HUES64 (cell line): ENCODE results near the gene PTPN21. TPM values are rescaled to one million over a fixed set of nuclear protein-coding genes. Genes with fewer than 3 reads are reported as not detected.

Experiments
- H3K27ac ChIP-seq: 2 replicates; pipeline ENCODE4 v1.7.0; 2013; ENCODE audit warnings: low read depth, low read length, inconsistent platforms
- H3K27me3 ChIP-seq: 2 replicates; pipeline ENCODE4 v1.6.1; 2013; ENCODE audit warnings: mild to moderate bottlenecking, low read length; ENCODE audit not compliant: insufficient read depth
- H3K36me3 ChIP-seq: 2 replicates; pipeline ENCODE4 v1.6.1; 2013; ENCODE audit warnings: mild to moderate bottlenecking, low read length; ENCODE audit not compliant: insufficient read depth
- H3K4me1 ChIP-seq: 2 replicates; pipeline ENCODE4 v1.6.1; 2013; ENCODE audit warnings: mild to moderate bottlenecking, low read length, moderate library complexity; ENCODE audit not compliant: insufficient read depth
- H3K4me3 ChIP-seq: 2 replicates; pipeline ENCODE4 v1.5.1; 2013; ENCODE audit warnings: mild to moderate bottlenecking, low read length, moderate library complexity
- H3K9ac ChIP-seq: 2 replicates; pipeline ENCODE4 v1.6.1; 2013; ENCODE audit warnings: mild to moderate bottlenecking, low read depth, low read length
- H3K9me3 ChIP-seq: 2 replicates; pipeline ENCODE4 v1.6.1; 2013; ENCODE audit warnings: low read depth, low read length; ENCODE audit not compliant: insufficient read depth
- WGBS: fragments of 150-250, 120-280 bp; methylation state at CpG from one replicate; pipeline ENCODE4 v1.1.7; 2013; ENCODE audit warnings: missing lambda C conversion rate; 5-methylcytosine and 5-hydroxymethylcytosine counted together
- polyA plus RNA-seq, 2 experiments: library from polyadenylated mRNA; stranded (reverse); fragments of 50-300 nt; gene quantifications; one replicate each; pipeline ENCODE4 v1.2.3, GENCODE V29; 2013

The PTPN21 gene
- polyA plus RNA-seq (2013, experiment 1 of 2) = 7.0 TPM
- polyA plus RNA-seq (2013, experiment 2 of 2) = 8.5 TPM

GRCh38 chr14:88554457-88555286 is at the start of gene PTPN21:
PTPN21 (minus strand) TSS chr14:88555007; CDS start chr14:88550417, 4,590 bp downstream.
- Histone ChIP-seq H3K4me3 (peak within 1 kb of the TSS; percentile 92), H3K27ac (peak within 1 kb of the TSS; percentile 92; the same call in 1 of the 2 replicates), H3K9me3 (no peaks in the 10 kb centered on the region), H3K27me3 (peaks cover 20% of the 10 kb centered on the region), H3K4me1 (peaks cover 25% of the 10 kb centered on the region), H3K36me3 (peaks cover 5% of the 10 kb centered on the region; the same call in 1 of the 2 replicates), H3K9ac (peak within 1 kb of the TSS; percentile 81)
- WGBS = under 1% methylated on average over 103 of the region's 103 CpGs

- Histone ChIP-seq H3K4me3 (no peak overlapping the region), H3K4me1 (no peaks in the 10 kb centered on the region), H3K9me3 (no peaks in the 10 kb centered on the region), H3K9ac (no peak overlapping the region), H3K27ac (no peak overlapping the region), H3K36me3 (peaks cover 99% of the 10 kb centered on the region), H3K27me3 (no peaks in the 10 kb centered on the region)
These were observed 49.4 kb upstream of the PTPN21 start for GRCh38 chr14:88604212-88604611.

GRCh38 chr14:88599761-88600439 is 45.1 kb upstream of the PTPN21 start:
- H3K36me3 ChIP-seq = peaks cover 100% of the 10 kb centered on the region
- H3K27me3 ChIP-seq = no peaks in the 10 kb centered on the region
- H3K9ac ChIP-seq = no peak overlapping the region
- no peak overlapping the region for H3K27ac ChIP-seq
- H3K4me1 ChIP-seq = no peaks in the 10 kb centered on the region
- 91% methylated on average over 10 of the region's 10 CpGs for WGBS
- H3K4me3 ChIP-seq = no peak overlapping the region
- H3K9me3 ChIP-seq = no peaks in the 10 kb centered on the region

- H3K9me3 ChIP-seq = no peaks in the 10 kb centered on the region
- no peak overlapping the region for H3K27ac ChIP-seq
- no peak overlapping the region for H3K4me3 ChIP-seq
- H3K36me3 ChIP-seq = peaks cover 100% of the 10 kb centered on the region
- 96% methylated on average over 8 of the region's 8 CpGs for WGBS
- H3K4me1 ChIP-seq = no peaks in the 10 kb centered on the region
- no peaks in the 10 kb centered on the region for H3K27me3 ChIP-seq
- no peak overlapping the region for H3K9ac ChIP-seq
These were observed 44.5 kb upstream of the PTPN21 start for GRCh38 chr14:88599326-88599725.

GRCh38 chr14:88598097-88598675 is 43.4 kb upstream of the PTPN21 start:
- no peaks in the 10 kb centered on the region for H3K27me3 ChIP-seq
- H3K4me1 ChIP-seq = no peaks in the 10 kb centered on the region
- 100% methylated on average over 1 of the region's 2 CpGs for WGBS

GRCh38 chr14:88597601-88598000 is 42.8 kb upstream of the PTPN21 start:
- H3K36me3 ChIP-seq = peaks cover 100% of the 10 kb centered on the region
- H3K9me3 ChIP-seq = no peaks in the 10 kb centered on the region
- H3K9ac ChIP-seq = no peak overlapping the region
- no peaks in the 10 kb centered on the region for H3K4me1 ChIP-seq
- WGBS = 88% methylated on average over 4 of the region's 4 CpGs
- no peak overlapping the region for H3K27ac ChIP-seq
- no peak overlapping the region for H3K4me3 ChIP-seq
- no peaks in the 10 kb centered on the region for H3K27me3 ChIP-seq

More at GRCh38 chr14:88598097-88598675, 43.4 kb upstream of the PTPN21 start:
- Histone ChIP-seq H3K27ac (no peak overlapping the region), H3K9me3 (no peaks in the 10 kb centered on the region), H3K4me3 (no peak overlapping the region), H3K9ac (no peak overlapping the region), H3K36me3 (peaks cover 100% of the 10 kb centered on the region)

GRCh38 chr14:88597038-88597437 is 42.2 kb upstream of the PTPN21 start:
- H3K4me3 ChIP-seq = no peak overlapping the region
- peaks cover 94% of the 10 kb centered on the region for H3K36me3 ChIP-seq
- no peak overlapping the region for H3K9ac ChIP-seq
- H3K27ac ChIP-seq = no peak overlapping the region
- no peaks in the 10 kb centered on the region for H3K4me1 ChIP-seq
- H3K27me3 ChIP-seq = no peaks in the 10 kb centered on the region
- 91% methylated on average over 4 of the region's 4 CpGs for WGBS
- H3K9me3 ChIP-seq = no peaks in the 10 kb centered on the region

- no peak overlapping the region for H3K4me3 ChIP-seq
These were observed 37.2 kb upstream of the PTPN21 start for GRCh38 chr14:88592031-88592430.

GRCh38 chr14:88590173-88590572 is 35.4 kb upstream of the PTPN21 start:
- 96% methylated on average over 4 of the region's 4 CpGs for WGBS
- no peaks in the 10 kb centered on the region for H3K27me3 ChIP-seq
- no peaks in the 10 kb centered on the region for H3K9me3 ChIP-seq
- H3K36me3 ChIP-seq = peaks cover 90% of the 10 kb centered on the region
- H3K4me3 ChIP-seq = no peak overlapping the region
- no peak overlapping the region for H3K9ac ChIP-seq
- no peaks in the 10 kb centered on the region for H3K4me1 ChIP-seq
- no peak overlapping the region for H3K27ac ChIP-seq

More at GRCh38 chr14:88592031-88592430, 37.2 kb upstream of the PTPN21 start:
- H3K9ac ChIP-seq = no peak overlapping the region
- no peaks in the 10 kb centered on the region for H3K27me3 ChIP-seq
- no peak overlapping the region for H3K27ac ChIP-seq
- whole genome bisulfite sequencing = 96% methylated on average over 1 of the region's 1 CpG
- H3K36me3 ChIP-seq = peaks cover 92% of the 10 kb centered on the region
- H3K4me1 ChIP-seq = no peaks in the 10 kb centered on the region
- H3K9me3 ChIP-seq = no peaks in the 10 kb centered on the region

GRCh38 chr14:88588081-88588480 is 33.3 kb upstream of the PTPN21 start:
- H3K9me3 ChIP-seq = no peaks in the 10 kb centered on the region
- no peaks in the 10 kb centered on the region for H3K27me3 ChIP-seq
- WGBS = 97% methylated on average over 5 of the region's 5 CpGs
- H3K9ac ChIP-seq = no peak overlapping the region
- peaks cover 90% of the 10 kb centered on the region for H3K36me3 ChIP-seq
- no peak overlapping the region for H3K27ac ChIP-seq
- H3K4me1 ChIP-seq = no peaks in the 10 kb centered on the region
- no peak overlapping the region for H3K4me3 ChIP-seq

GRCh38 chr14:88584451-88584850 is 29.6 kb upstream of the PTPN21 start:
- Histone ChIP-seq H3K27ac (no peak overlapping the region), H3K4me3 (no peak overlapping the region), H3K4me1 (no peaks in the 10 kb centered on the region), H3K9ac (no peak overlapping the region), H3K36me3 (peaks cover 98% of the 10 kb centered on the region), H3K9me3 (no peaks in the 10 kb centered on the region), H3K27me3 (no peaks in the 10 kb centered on the region)
- WGBS = 93% methylated on average over 2 of the region's 3 CpGs
